Activated CD8-positive, alpha-beta memory T cell treated with anti-CD3 and anti-CD28 coated beads, Interleukin-2, amount 50 U/mL, for 1 hour (primary cell): ENCODE results near the gene EVI5L.
A peak's percentile ranks its signal among the peaks of the same experiment; 100 is the strongest.
"Not testable (repeated sequence)": the region's sequence is repeated elsewhere in the genome, so short reads cannot be mapped to it uniquely, and the experiment has no call there.

Experiments
- DNase-seq: peaks from one replicate; pipeline ENCODE4 v3.0.0-alpha.2; 2020; ENCODE audit errors: extremely low read depth

Gene EVI5L

GRCh38 chr19:7829561-7830271 is at the start of gene EVI5L:
TSS of gene EVI5L (plus strand) at chr19:7830218. CDS start at chr19:7846543, 16,325 bp downstream.
- peak; percentile 97 for DNase-seq

- DNase-seq: no peak
Measured at GRCh38 chr19:7781157-7781556, 48.9 kb upstream of the EVI5L start.

GRCh38 chr19:7783991-7784423 is 46.0 kb upstream of the EVI5L start:
- DNase-seq: no peak

GRCh38 chr19:7784856-7785255 is 45.2 kb upstream of the EVI5L start:
- DNase-seq: no peak

- no peak for DNase-seq
Measured at GRCh38 chr19:7787141-7787540, 42.9 kb upstream of the EVI5L start.

GRCh38 chr19:7787602-7788177 is 42.3 kb upstream of the EVI5L start:
- DNase-seq: no peak

GRCh38 chr19:7788178-7788932 is 41.7 kb upstream of the EVI5L start:
- no peak for DNase-seq

GRCh38 chr19:7788933-7789323 is 41.1 kb upstream of the EVI5L start:
- no peak for DNase-seq

GRCh38 chr19:7789447-7789846 is 40.6 kb upstream of the EVI5L start:
- no peak for DNase-seq

- no peak for DNase-seq
Measured at GRCh38 chr19:7790416-7790815, 39.6 kb upstream of the EVI5L start.

- no peak for DNase-seq
Measured at GRCh38 chr19:7792281-7792680, 37.7 kb upstream of the EVI5L start.

- not testable (repeated sequence) for DNase-seq
Measured at GRCh38 chr19:7792701-7793100, 37.3 kb upstream of the EVI5L start.

- DNase-seq: no peak
Measured at GRCh38 chr19:7793493-7793892, 36.5 kb upstream of the EVI5L start.

- no peak for DNase-seq
Measured at GRCh38 chr19:7795555-7796161, 34.4 kb upstream of the EVI5L start.

- DNase-seq: peak; percentile 13
Measured at GRCh38 chr19:7799640-7800355, 30.2 kb upstream of the EVI5L start.

- DNase-seq: no peak
Measured at GRCh38 chr19:7801020-7801570, 28.9 kb upstream of the EVI5L start.

- no peak for DNase-seq
Measured at GRCh38 chr19:7806234-7806633, 23.8 kb upstream of the EVI5L start.

GRCh38 chr19:7806876-7807275 is 23.1 kb upstream of the EVI5L start:
- DNase-seq: no peak

GRCh38 chr19:7808108-7808507 is 21.9 kb upstream of the EVI5L start:
- DNase-seq: no peak

- no peak for DNase-seq
Measured at GRCh38 chr19:7811989-7812388, 18.0 kb upstream of the EVI5L start.

GRCh38 chr19:7815325-7815724 is 14.7 kb upstream of the EVI5L start:
- no peak for DNase-seq
